ENCODE measurements around the gene SLC35F4. TPM values are rescaled to one million over a fixed set of nuclear protein-coding genes. Genes with fewer than 3 reads are reported as not detected.

Gene SLC35F4
- polyA plus RNA-seq, 1 donor, result 0.09 TPM

DNA sequence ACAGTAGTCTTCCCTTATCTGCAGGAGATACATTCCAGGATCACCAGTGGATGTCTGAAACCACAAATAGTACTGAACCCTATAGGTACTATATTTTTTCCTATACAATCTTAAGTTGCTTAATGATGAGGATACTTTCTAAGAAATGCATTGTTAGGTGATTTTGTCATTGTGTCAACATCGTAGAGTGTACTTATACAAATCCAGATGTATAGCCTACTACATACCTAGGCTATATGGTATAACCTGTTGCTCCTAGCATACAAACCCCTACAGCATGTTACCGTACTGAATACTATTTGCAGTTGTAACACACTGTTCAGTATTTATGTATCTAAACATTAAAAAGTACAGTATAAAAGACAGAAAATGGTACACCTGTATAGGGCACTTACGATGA lies 165.9 kb downstream of the SLC35F4 start:
- no peak overlapping the region for H3K4me3 ChIP-seq (ENCODE audit: low read length)
- H3K36me3 ChIP-seq (ENCODE audit: control insufficient read depth, insufficient read depth, low read length), result no peaks in the 10 kb centered on the region
- no peaks in the 10 kb centered on the region for H3K9me3 ChIP-seq (ENCODE audit: control insufficient read depth, low read depth, low read length)
- WGBS (ENCODE audit: insufficient coverage, low lambda C conversion rate), result 100% methylated on average over 1 of the region's 3 CpGs
- no peak for DNase-seq
- no peaks in the 10 kb centered on the region for H3K4me1 ChIP-seq (ENCODE audit: control insufficient read depth, insufficient read depth, low read length)
- no peak overlapping the region for H3K27ac ChIP-seq (ENCODE audit: low read length)
- H3K27me3 ChIP-seq (ENCODE audit: control insufficient read depth, insufficient read depth, low read length), result no peaks in the 10 kb centered on the region

DNA sequence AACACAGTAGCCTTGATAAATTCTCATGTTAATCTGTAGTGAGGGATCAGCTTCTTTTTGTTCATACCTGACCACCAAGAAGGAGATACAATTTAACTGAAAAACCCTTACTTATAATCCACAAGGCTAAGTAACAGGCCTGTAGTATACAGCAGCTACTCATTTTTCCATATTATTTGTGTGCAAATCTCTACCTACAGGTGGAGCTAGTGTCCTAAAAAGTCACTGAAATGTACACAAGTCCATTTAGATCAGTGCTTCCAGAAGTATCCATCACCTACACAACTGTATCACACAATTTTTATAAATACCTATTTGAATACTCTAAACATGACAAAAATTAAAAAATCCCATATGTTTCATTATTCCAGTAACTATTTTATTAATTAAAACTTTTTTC lies 173.2 kb downstream of the SLC35F4 start:
- no peak for DNase-seq
- no peaks in the 10 kb centered on the region for H3K27me3 ChIP-seq (ENCODE audit: control insufficient read depth, insufficient read depth, low read length)
- H3K27ac ChIP-seq (ENCODE audit: low read length), result no peak overlapping the region
- H3K4me1 ChIP-seq (ENCODE audit: control insufficient read depth, insufficient read depth, low read length), result no peaks in the 10 kb centered on the region
- no peak overlapping the region for H3K4me3 ChIP-seq (ENCODE audit: low read length)
- no peaks in the 10 kb centered on the region for H3K36me3 ChIP-seq (ENCODE audit: control insufficient read depth, insufficient read depth, low read length)
- H3K9me3 ChIP-seq (ENCODE audit: control insufficient read depth, low read depth, low read length), result no peaks in the 10 kb centered on the region

- H3K4me1 ChIP-seq (ENCODE audit: control insufficient read depth, insufficient read depth, low read length), result no peaks in the 10 kb centered on the region
- no peaks in the 10 kb centered on the region for H3K36me3 ChIP-seq (ENCODE audit: control insufficient read depth, insufficient read depth, low read length)
- H3K27me3 ChIP-seq (ENCODE audit: control insufficient read depth, insufficient read depth, low read length), result no peaks in the 10 kb centered on the region
- no peak overlapping the region for H3K4me3 ChIP-seq (ENCODE audit: low read length)
- no peak overlapping the region for H3K27ac ChIP-seq (ENCODE audit: low read length)
- WGBS (ENCODE audit: insufficient coverage, low lambda C conversion rate), result 57% methylated on average over 1 of the region's 1 CpG
- no peaks in the 10 kb centered on the region for H3K9me3 ChIP-seq (ENCODE audit: control insufficient read depth, low read depth, low read length)
- no peak for DNase-seq
Observed at GRCh38 chr14:57687416-57687815, 178.5 kb downstream of the SLC35F4 start.

DNA sequence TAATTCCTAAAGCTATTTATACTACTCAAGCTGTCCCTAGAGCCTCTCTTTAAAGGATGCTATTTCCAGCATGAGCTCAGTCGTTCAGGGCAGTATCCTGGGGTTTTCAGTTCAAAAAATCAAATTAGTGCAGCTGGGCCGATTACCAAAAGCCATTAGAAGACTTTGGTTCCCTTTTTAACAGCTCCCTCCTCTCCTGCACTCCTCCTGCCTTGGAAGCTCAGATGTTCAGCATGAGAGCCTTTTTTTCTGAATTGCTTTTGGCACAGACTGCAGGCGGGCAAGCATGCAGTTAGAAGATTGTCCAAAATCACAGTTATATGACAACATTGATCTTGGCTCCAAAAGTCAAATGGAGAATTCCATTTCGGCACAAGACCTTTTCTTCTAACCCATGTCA lies 179.6 kb downstream of the SLC35F4 start:
- no peaks in the 10 kb centered on the region for H3K9me3 ChIP-seq (ENCODE audit: control insufficient read depth, low read depth, low read length)

DNA sequence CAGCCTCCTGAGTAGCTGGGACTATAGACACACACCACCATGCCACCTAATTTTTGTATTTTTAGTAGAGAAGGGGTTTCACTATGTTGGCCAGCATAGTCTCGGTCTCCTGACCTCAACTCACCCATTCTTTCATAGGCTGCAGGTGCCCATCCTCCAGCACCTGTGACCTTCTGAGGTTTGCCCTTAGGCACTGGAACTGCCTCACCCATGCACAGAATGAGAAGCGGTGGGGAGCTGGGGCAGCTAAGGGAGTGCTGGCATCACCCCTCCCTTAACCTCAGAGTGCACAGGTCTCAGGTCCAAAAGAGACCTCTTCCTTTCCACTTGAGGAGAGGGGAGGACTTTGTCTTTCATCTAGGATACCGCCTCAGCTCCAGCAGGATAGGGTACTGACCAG lies 194.9 kb downstream of the SLC35F4 start:
- Histone ChIP-seq H3K36me3 (ENCODE audit: control insufficient read depth, insufficient read depth, low read length) (no peaks in the 10 kb centered on the region), H3K4me3 (ENCODE audit: low read length) (no peak overlapping the region), H3K4me1 (ENCODE audit: control insufficient read depth, insufficient read depth, low read length) (no peaks in the 10 kb centered on the region), H3K27me3 (ENCODE audit: control insufficient read depth, insufficient read depth, low read length) (no peaks in the 10 kb centered on the region), H3K9me3 (ENCODE audit: control insufficient read depth, low read depth, low read length) (no peaks in the 10 kb centered on the region), H3K27ac (ENCODE audit: low read length) (no peak overlapping the region)
- no peak for DNase-seq
- WGBS (ENCODE audit: insufficient coverage, low lambda C conversion rate), result no CpG with 5 or more reads among the region's 3 CpGs

More for the DNA sequence above, 179.6 kb downstream of the SLC35F4 start:
- DNase-seq, result no peak
- Histone ChIP-seq H3K36me3 (ENCODE audit: control insufficient read depth, insufficient read depth, low read length) (no peaks in the 10 kb centered on the region), H3K27ac (ENCODE audit: low read length) (no peak overlapping the region), H3K4me3 (ENCODE audit: low read length) (no peak overlapping the region), H3K4me1 (ENCODE audit: control insufficient read depth, insufficient read depth, low read length) (no peaks in the 10 kb centered on the region), H3K27me3 (ENCODE audit: control insufficient read depth, insufficient read depth, low read length) (no peaks in the 10 kb centered on the region)
- WGBS (ENCODE audit: insufficient coverage, low lambda C conversion rate), result no CpG with 5 or more reads among the region's 4 CpGs

DNA sequence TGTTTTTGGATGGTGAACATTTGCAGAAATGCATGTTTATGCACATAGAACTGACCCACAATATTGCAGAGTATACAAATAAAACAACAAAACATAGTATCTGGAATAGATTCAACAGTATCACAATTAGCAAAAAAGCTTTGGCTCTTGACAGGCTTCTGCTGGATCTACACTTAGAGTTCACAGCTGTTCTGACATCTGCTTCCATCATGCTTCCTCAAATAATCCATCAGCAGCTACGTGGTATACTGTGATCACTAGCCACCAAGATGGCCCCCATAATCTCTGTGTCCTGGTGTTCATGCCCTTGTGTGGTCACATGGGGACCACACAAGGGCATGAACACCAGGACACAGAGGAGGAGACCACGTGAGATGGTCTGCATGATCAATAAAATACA lies 205.7 kb downstream of the SLC35F4 start:
- H3K36me3 ChIP-seq (ENCODE audit: control insufficient read depth, insufficient read depth, low read length), result no peaks in the 10 kb centered on the region
- H3K9me3 ChIP-seq (ENCODE audit: control insufficient read depth, low read depth, low read length), result no peaks in the 10 kb centered on the region
- no peaks in the 10 kb centered on the region for H3K27me3 ChIP-seq (ENCODE audit: control insufficient read depth, insufficient read depth, low read length)
- H3K4me1 ChIP-seq (ENCODE audit: control insufficient read depth, insufficient read depth, low read length), result no peaks in the 10 kb centered on the region
- no peak for DNase-seq
- WGBS (ENCODE audit: insufficient coverage, low lambda C conversion rate), result no CpG with 5 or more reads among the region's 2 CpGs
- no peak overlapping the region for H3K27ac ChIP-seq (ENCODE audit: low read length)
- H3K4me3 ChIP-seq (ENCODE audit: low read length), result no peak overlapping the region

DNA sequence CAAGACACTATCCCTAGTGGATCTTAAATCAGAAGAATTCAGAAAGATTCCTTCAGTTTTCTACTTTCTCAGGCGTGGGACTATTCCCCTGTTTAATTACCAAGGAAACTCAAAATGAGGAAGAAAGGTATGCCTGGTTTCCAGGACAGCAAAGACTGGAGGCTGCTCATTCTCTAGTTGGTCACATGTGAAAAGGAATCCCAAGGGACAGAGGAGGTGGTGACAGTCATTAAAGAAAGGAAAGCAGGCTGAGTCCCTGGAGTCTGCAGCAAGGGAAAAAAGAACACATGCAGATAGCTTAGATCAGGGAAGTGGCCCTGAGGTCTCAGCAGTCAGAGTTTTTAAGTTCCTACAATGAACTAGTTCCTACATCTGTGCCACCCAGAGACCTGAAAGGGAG lies 206.8 kb downstream of the SLC35F4 start:
- WGBS (ENCODE audit: insufficient coverage, low lambda C conversion rate), result no CpG with 5 or more reads among the region's 1 CpG

DNA sequence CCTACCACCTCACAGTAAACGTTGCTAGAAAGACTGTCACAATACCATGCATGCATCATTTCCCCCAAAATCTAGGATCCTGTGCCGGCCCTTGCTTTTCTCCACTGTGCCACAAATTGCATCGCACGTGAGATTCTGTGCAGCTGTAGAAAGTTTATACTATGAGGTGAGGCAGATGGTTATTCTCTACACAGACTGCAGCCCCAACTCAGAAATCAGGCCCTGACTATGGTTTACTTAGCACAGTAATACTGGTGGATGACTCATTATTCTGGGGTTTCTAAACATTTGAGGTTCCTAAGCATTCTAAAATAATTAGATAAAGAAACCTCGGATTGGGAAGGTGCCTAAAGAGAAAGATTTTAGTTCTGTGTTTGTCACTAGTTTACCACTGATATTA lies 208.4 kb downstream of the SLC35F4 start:
- H3K9me3 ChIP-seq (ENCODE audit: control insufficient read depth, low read depth, low read length), result no peaks in the 10 kb centered on the region
- peak; percentile 2 to 4 for DNase-seq
- no peak overlapping the region for H3K4me3 ChIP-seq (ENCODE audit: low read length)
- H3K36me3 ChIP-seq (ENCODE audit: control insufficient read depth, insufficient read depth, low read length), result no peaks in the 10 kb centered on the region
- WGBS (ENCODE audit: insufficient coverage, low lambda C conversion rate), result 80% methylated on average over 1 of the region's 5 CpGs
- H3K27me3 ChIP-seq (ENCODE audit: control insufficient read depth, insufficient read depth, low read length), result no peaks in the 10 kb centered on the region
- no peaks in the 10 kb centered on the region for H3K4me1 ChIP-seq (ENCODE audit: control insufficient read depth, insufficient read depth, low read length)
- H3K27ac ChIP-seq (ENCODE audit: low read length), result no peak overlapping the region

More for the DNA sequence above, 206.8 kb downstream of the SLC35F4 start:
- no peak overlapping the region for H3K4me3 ChIP-seq (ENCODE audit: low read length)
- no peak for DNase-seq
- H3K9me3 ChIP-seq (ENCODE audit: control insufficient read depth, low read depth, low read length), result no peaks in the 10 kb centered on the region
- no peaks in the 10 kb centered on the region for H3K27me3 ChIP-seq (ENCODE audit: control insufficient read depth, insufficient read depth, low read length)
- no peaks in the 10 kb centered on the region for H3K4me1 ChIP-seq (ENCODE audit: control insufficient read depth, insufficient read depth, low read length)
- H3K27ac ChIP-seq (ENCODE audit: low read length), result no peak overlapping the region
- no peaks in the 10 kb centered on the region for H3K36me3 ChIP-seq (ENCODE audit: control insufficient read depth, insufficient read depth, low read length)

DNA sequence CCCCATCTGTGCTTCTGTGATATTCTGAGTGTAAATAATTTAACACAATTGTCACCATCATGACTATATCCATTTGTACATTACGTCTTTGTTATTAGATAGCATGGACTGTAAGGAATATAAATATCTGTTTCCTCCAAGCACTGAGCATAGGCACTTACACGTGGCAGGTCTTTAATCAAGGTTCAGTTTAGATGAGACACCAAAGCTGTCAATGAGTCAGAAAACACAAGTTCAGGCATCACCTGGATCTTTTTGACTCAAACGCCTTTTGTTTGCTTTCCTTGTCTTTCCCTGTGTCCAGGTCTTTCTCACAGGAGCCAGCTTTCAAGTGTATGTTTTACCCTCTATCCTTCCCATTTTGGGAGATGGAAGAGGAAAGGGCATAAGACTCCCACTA lies 209.0 kb downstream of the SLC35F4 start:
- Histone ChIP-seq H3K27me3 (ENCODE audit: control insufficient read depth, insufficient read depth, low read length) (no peaks in the 10 kb centered on the region), H3K9me3 (ENCODE audit: control insufficient read depth, low read depth, low read length) (no peaks in the 10 kb centered on the region), H3K4me1 (ENCODE audit: control insufficient read depth, insufficient read depth, low read length) (no peaks in the 10 kb centered on the region), H3K36me3 (ENCODE audit: control insufficient read depth, insufficient read depth, low read length) (no peaks in the 10 kb centered on the region), H3K27ac (ENCODE audit: low read length) (no peak overlapping the region), H3K4me3 (ENCODE audit: low read length) (no peak overlapping the region)
- DNase-seq, result no peak
- WGBS (ENCODE audit: insufficient coverage, low lambda C conversion rate), result 40% methylated on average over 1 of the region's 3 CpGs

DNA sequence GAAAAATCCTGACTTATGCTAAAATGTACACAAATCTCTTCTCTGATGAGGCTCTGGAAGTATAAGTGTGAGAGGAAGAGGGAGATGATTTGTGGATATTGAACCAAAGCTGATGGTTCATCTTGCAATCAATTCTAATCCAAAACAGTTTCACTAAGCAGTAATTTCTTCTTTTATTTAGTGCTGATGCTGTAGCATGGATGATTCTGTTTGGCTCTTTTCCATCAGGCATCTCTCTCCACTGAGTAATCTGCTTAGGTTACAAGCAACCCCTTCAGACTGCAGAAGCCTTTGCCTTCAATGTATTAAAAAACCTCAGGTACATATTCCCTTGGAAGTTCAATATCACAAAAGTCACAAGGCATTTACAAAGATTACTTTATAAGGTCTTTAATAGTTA lies 213.1 kb downstream of the SLC35F4 start:
- H3K4me3 ChIP-seq (ENCODE audit: low read length), result no peak overlapping the region
- H3K27me3 ChIP-seq (ENCODE audit: control insufficient read depth, insufficient read depth, low read length), result no peaks in the 10 kb centered on the region
- H3K36me3 ChIP-seq (ENCODE audit: control insufficient read depth, insufficient read depth, low read length), result no peaks in the 10 kb centered on the region
- no peak overlapping the region for H3K27ac ChIP-seq (ENCODE audit: low read length)
- no peaks in the 10 kb centered on the region for H3K9me3 ChIP-seq (ENCODE audit: control insufficient read depth, low read depth, low read length)
- no peaks in the 10 kb centered on the region for H3K4me1 ChIP-seq (ENCODE audit: control insufficient read depth, insufficient read depth, low read length)
- no peak for DNase-seq

DNA sequence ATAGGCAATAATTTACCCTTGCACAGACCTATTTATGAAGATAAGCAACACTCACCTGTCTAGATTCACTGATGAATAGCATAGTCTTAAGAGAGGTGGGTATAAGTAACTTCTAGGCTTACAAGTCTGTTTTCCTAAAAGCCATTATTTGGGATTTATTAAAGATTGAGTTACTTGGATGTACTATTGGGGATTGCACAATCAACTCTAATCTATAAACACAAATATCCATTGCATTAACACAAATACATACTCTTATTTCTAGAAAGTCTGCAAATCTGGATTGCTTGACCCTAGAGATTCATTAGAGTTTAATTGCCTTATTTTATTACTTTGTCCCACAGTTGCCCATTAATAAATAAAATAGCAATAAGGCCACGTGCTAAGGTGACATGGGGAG lies 224.1 kb downstream of the SLC35F4 start:
- no peaks in the 10 kb centered on the region for H3K4me1 ChIP-seq (ENCODE audit: control insufficient read depth, insufficient read depth, low read length)
- no peak overlapping the region for H3K4me3 ChIP-seq (ENCODE audit: low read length)
- H3K36me3 ChIP-seq (ENCODE audit: control insufficient read depth, insufficient read depth, low read length), result no peaks in the 10 kb centered on the region
- no peaks in the 10 kb centered on the region for H3K27me3 ChIP-seq (ENCODE audit: control insufficient read depth, insufficient read depth, low read length)
- no peaks in the 10 kb centered on the region for H3K9me3 ChIP-seq (ENCODE audit: control insufficient read depth, low read depth, low read length)
- WGBS (ENCODE audit: insufficient coverage, low lambda C conversion rate), result 0% methylated on average over 1 of the region's 1 CpG
- no peak for DNase-seq
- H3K27ac ChIP-seq (ENCODE audit: low read length), result no peak overlapping the region
